Iris pigment epithelial cell (primary cell): Measurements from ENCODE around the gene CCDC159.
"Not testable (repeated sequence)": the region's sequence is repeated elsewhere in the genome, so short reads cannot be mapped to it uniquely, and the experiment has no call there.

Experiments used
- DNase-seq: peaks from one replicate; pipeline ENCODE4 v3.0.0-alpha.2; 2011; ENCODE audit warnings: low read depth

CCDC159 gene

GRCh38 chr19:11338121-11338520 lies 8.2 kb upstream of the CCDC159 start:
- no peak for DNase-seq

- no peak for DNase-seq
These were observed 7.6 kb upstream of the CCDC159 start for GRCh38 chr19:11338569-11339253.

- DNase-seq = peak; percentile 85
These were observed 6.8 kb upstream of the CCDC159 start, which contains the start of gene RAB3D for GRCh38 chr19:11339254-11340098. Gene RAB3D, minus strand, starts transcription at chr19:11339657. Its CDS starts 2,258 bp downstream, at chr19:11337399.

- not testable (repeated sequence) for DNase-seq
These were observed 6.2 kb upstream of the CCDC159 start for GRCh38 chr19:11340099-11340467.

- DNase-seq = no peak
These were observed 3.9 kb upstream of the CCDC159 start for GRCh38 chr19:11342429-11342828.

GRCh38 chr19:11345122-11345803 lies 1.1 kb upstream of the CCDC159 start:
- DNase-seq = no peak

- no peak for DNase-seq
These were observed 1.3 kb downstream of the CCDC159 start for GRCh38 chr19:11347546-11348039.

GRCh38 chr19:11349171-11349570 lies 2.9 kb downstream of the CCDC159 start:
- no peak for DNase-seq

- DNase-seq = not testable (repeated sequence)
These were observed 7.8 kb downstream of the CCDC159 start for GRCh38 chr19:11354102-11354501.

- peak; percentile 86 for DNase-seq
These were observed 9.1 kb downstream of the CCDC159 start, which contains the start of gene PLPPR2 for GRCh38 chr19:11355160-11356073. Gene PLPPR2, plus strand, starts transcription at chr19:11355432. Its CDS starts 2,242 bp downstream, at chr19:11357674.

- no peak for DNase-seq
These were observed 9.7 kb downstream of the CCDC159 start for GRCh38 chr19:11356074-11356397.

- DNase-seq = no peak
These were observed 10.6 kb downstream of the CCDC159 start for GRCh38 chr19:11356676-11357550.

GRCh38 chr19:11359421-11359820 lies 13.1 kb downstream of the CCDC159 start:
- no peak for DNase-seq

- DNase-seq = no peak
These were observed 14.9 kb downstream of the CCDC159 start for GRCh38 chr19:11361037-11361770.

- DNase-seq = no peak
These were observed 15.7 kb downstream of the CCDC159 start for GRCh38 chr19:11361771-11362731.

GRCh38 chr19:11363881-11364280 lies 17.6 kb downstream of the CCDC159 start:
- no peak for DNase-seq

- no peak for DNase-seq
These were observed 18.1 kb downstream of the CCDC159 start for GRCh38 chr19:11364296-11364904.

- no peak for DNase-seq
These were observed 18.6 kb downstream of the CCDC159 start for GRCh38 chr19:11364935-11365334.
